Sigmoid colon (tissue), 4 donors: ENCODE data around the gene TCF12.

Experiments used
- CTCF ChIP-seq, 4 experiments: fragments of 450-650 bp in 3 of 4; fragments of 200-600 bp in 1 of 4; IDR thresholded peaks; one replicate each; pipeline ENCODE4 v1.5.1; 2016 to 2019; ENCODE audit warnings: antibody characterized with exemption in 4 of 4, mild to moderate bottlenecking in 3 of 4, moderate library complexity in 2 of 4
- EP300 ChIP-seq, 4 donors: sonication (generic); formaldehyde crosslinking; IDR thresholded peaks; one replicate each; pipeline ENCODE4 v1.6.1; 2017; ENCODE audit warnings: antibody characterized with exemption in 4 of 4
- POLR2A ChIP-seq, 2 donors: fragments of 450-650 bp; IDR thresholded peaks; one replicate each; pipeline ENCODE4 v1.6.1; 2016; ENCODE audit warnings: antibody characterized with exemption in 2 of 2, mild to moderate bottlenecking in 2 of 2, moderate library complexity in 2 of 2

GRCh38 chr15:57037548-57037947, 119.1 kb downstream of the TCF12 start:
- TF ChIP-seq POLR2A (IDR thresholded peaks at IDR 0.05) (no peak), CTCF (IDR thresholded peaks at IDR 0.05) (no peak), EP300 (IDR thresholded peaks at IDR 0.05) (no peak)
